Bronchial epithelial cell (primary cell): ENCODE data around the gene RARG. TPM values are rescaled to one million over a fixed set of nuclear protein-coding genes. Genes with fewer than 3 reads are reported as not detected.

Experiments
- DNase-seq: peaks from one replicate; pipeline ENCODE4 v3.0.0-alpha.2; 2010; ENCODE audit warnings: low read depth
- FAIRE-seq: peaks from 2 replicates; lab custom pipeline; 2011; peaks lifted over from hg19 to GRCh38; lab: Jason Lieb, UNC
- H3K27me3 ChIP-seq: 2 replicates; pipeline ENCODE4 v1.5.1; 2011; ENCODE audit warnings: low read length; ENCODE audit not compliant: control insufficient read depth, insufficient read depth
- H3K36me3 ChIP-seq: 2 replicates; pipeline ENCODE4 v1.5.1; 2011; ENCODE audit warnings: low read length; ENCODE audit not compliant: control insufficient read depth, insufficient read depth
- H3K4me3 ChIP-seq: 2 replicates; pipeline ENCODE4 v1.5.1; 2011; ENCODE audit warnings: mild to moderate bottlenecking, low read depth, low read length, control low read depth
- CTCF ChIP-seq: IDR thresholded peaks from 2 replicates; pipeline ENCODE4 v1.5.1; 2011; ENCODE audit warnings: mild to moderate bottlenecking, moderate library complexity, low read length, control low read depth, inconsistent platforms; ENCODE audit not compliant: insufficient read depth, severe bottlenecking
- total RNA-seq: library from RNA; depleted of rRNA; stranded (reverse); fragments of >200 nt; gene quantifications from 2 replicates; pipeline ENCODE4 v1.2.1, GENCODE V29; 2014

RARG gene
- total RNA-seq, 1 donor from 2014 or later, result 24.7 TPM

GRCh38 chr12:53212931-53213330, 19.1 kb downstream of the RARG start:
- no peaks in the 10 kb centered on the region for H3K27me3 ChIP-seq
- no peak overlapping the region for H3K4me3 ChIP-seq
- FAIRE-seq (no peak), DNase-seq (no peak)
- TF ChIP-seq CTCF, result no peak
- peaks cover 52% of the 10 kb centered on the region for H3K36me3 ChIP-seq

GRCh38 chr12:53211476-53212381, 20.3 kb downstream of the RARG start:
- Histone ChIP-seq H3K27me3 (no peaks in the 10 kb centered on the region), H3K36me3 (peaks cover 47% of the 10 kb centered on the region), H3K4me3 (no peak overlapping the region)
- TF ChIP-seq CTCF, result peak; percentile 27
- FAIRE-seq (no peak), DNase-seq (no peak)

GRCh38 chr12:53210843-53211242, 21.2 kb downstream of the RARG start:
- Histone ChIP-seq H3K27me3 (no peaks in the 10 kb centered on the region), H3K36me3 (peaks cover 43% of the 10 kb centered on the region), H3K4me3 (no peak overlapping the region)
- DNase-seq (no peak), FAIRE-seq (no peak)
- no peak for TF ChIP-seq CTCF

- DNase-seq, result no peak
- H3K36me3 ChIP-seq, result peaks cover 27% of the 10 kb centered on the region
- no peak for TF ChIP-seq CTCF
- no peaks in the 10 kb centered on the region for H3K27me3 ChIP-seq
- H3K4me3 ChIP-seq, result no peak overlapping the region
- no peak for FAIRE-seq
Observed at GRCh38 chr12:53208877-53209463, 23.0 kb downstream of the RARG start.

- Histone ChIP-seq H3K36me3 (peaks cover 22% of the 10 kb centered on the region), H3K4me3 (no peak overlapping the region), H3K27me3 (no peaks in the 10 kb centered on the region)
- DNase-seq, result no peak
- no peak for TF ChIP-seq CTCF
- no peak for FAIRE-seq
Observed at GRCh38 chr12:53208435-53208834, 23.6 kb downstream of the RARG start.
